K562 (cell line): Measurements from ENCODE around the gene LSR.

ENCODE experiments used
- CREB1 ChIP-seq, 2 experiments: sonication (generic) in 1 of 2; formaldehyde crosslinking in 1 of 2; IDR thresholded peaks; 2 replicates each; pipeline versions ENCODE4 v1.6.1 to v1.8.0; 2012 to 2022; ENCODE audit warnings: inconsistent platforms in 1 of 2, mild to moderate bottlenecking in 1 of 2, missing genetic modification reagents in 1 of 2, moderate library complexity in 1 of 2
- CREM ChIP-seq: IDR thresholded peaks from 2 replicates; pipeline ENCODE4 v1.6.1; 2014; ENCODE audit warnings: antibody characterized with exemption, low read depth
- HNRNPLL ChIP-seq: fragments of 200-400 bp; formaldehyde crosslinking; IDR thresholded peaks from 2 replicates; pipeline ENCODE4 v1.6.1; 2017; ENCODE audit warnings: low read length, low read depth, mild to moderate bottlenecking; ENCODE audit not compliant: poor library complexity, severe bottlenecking
- KLF16 ChIP-seq: IDR thresholded peaks from 2 replicates; pipeline ENCODE4 v1.6.1; 2016; ENCODE audit warnings: antibody characterized with exemption
- NFE2 ChIP-seq: IDR thresholded peaks from 2 replicates; pipeline ENCODE4 v1.6.1; 2014; ENCODE audit warnings: antibody characterized with exemption, low read depth
- PHB ChIP-seq: fragments of 250-450 bp; sonication (Bioruptor Pico); IDR thresholded peaks from 2 replicates; pipeline ENCODE4 v1.5.0; 2021
- POLR2AphosphoS5 ChIP-seq: IDR thresholded peaks from 2 replicates; pipeline ENCODE4 v1.6.1; 2011; ENCODE audit warnings: mild to moderate bottlenecking, low read depth, low read length, moderate library complexity; ENCODE audit not compliant: control insufficient read depth, insufficient read depth
- RNF2 ChIP-seq: sonication (generic); IDR thresholded peaks from 2 replicates; pipeline ENCODE4 v1.6.1; 2016
- ZNF23 ChIP-seq: fragments of 250-450 bp; sonication (Bioruptor Pico); IDR thresholded peaks from 2 replicates; pipeline ENCODE4 v1.4.0; 2020; ENCODE audit warnings: mild to moderate bottlenecking
- TF ChIP-seq, protein P1 (sequence below), 2 experiments: fragments of 250-450 bp in 1 of 2; fragments of 450-650 bp in 1 of 2; sonication (Bioruptor Pico) in 1 of 2; IDR thresholded peaks; 2 replicates each; pipeline versions ENCODE4 v1.6.1 to v1.8.0; 2016 to 2021; ENCODE audit warnings: mild to moderate bottlenecking in 2 of 2, moderate library complexity in 2 of 2, missing compliant biosample characterization in 1 of 2, missing genetic modification characterization in 1 of 2
- TF ChIP-seq, protein P2 (sequence below), 3 experiments: IDR thresholded peaks in 2 of 3; conservative IDR thresholded peaks in 1 of 3; 2 replicates each; pipeline ENCODE4 v1.5.1; 2011 to 2012; ENCODE audit warnings: low read length in 3 of 3, mild to moderate bottlenecking in 3 of 3, control low read depth in 2 of 3, improper control_type of control experiment in 1 of 3, inconsistent platforms in 1 of 3, low read depth in 1 of 3, mixed read lengths in 1 of 3, moderate library complexity in 1 of 3; ENCODE audit not compliant: insufficient read depth in 2 of 3
- TF ChIP-seq, protein P3 (sequence below): fragments of 450-650 bp; conservative IDR thresholded peaks from 2 replicates; pipeline ENCODE4 v1.6.1; 2016; ENCODE audit warnings: missing genetic modification characterization, low read depth, mild to moderate bottlenecking, missing compliant biosample characterization, moderate library complexity
- TF ChIP-seq, protein P4 (sequence below): sonication (generic); formaldehyde crosslinking; IDR thresholded peaks from 2 replicates; pipeline ENCODE4 v1.8.1; 2022; ENCODE audit warnings: missing genetic modification reagents

DNA sequence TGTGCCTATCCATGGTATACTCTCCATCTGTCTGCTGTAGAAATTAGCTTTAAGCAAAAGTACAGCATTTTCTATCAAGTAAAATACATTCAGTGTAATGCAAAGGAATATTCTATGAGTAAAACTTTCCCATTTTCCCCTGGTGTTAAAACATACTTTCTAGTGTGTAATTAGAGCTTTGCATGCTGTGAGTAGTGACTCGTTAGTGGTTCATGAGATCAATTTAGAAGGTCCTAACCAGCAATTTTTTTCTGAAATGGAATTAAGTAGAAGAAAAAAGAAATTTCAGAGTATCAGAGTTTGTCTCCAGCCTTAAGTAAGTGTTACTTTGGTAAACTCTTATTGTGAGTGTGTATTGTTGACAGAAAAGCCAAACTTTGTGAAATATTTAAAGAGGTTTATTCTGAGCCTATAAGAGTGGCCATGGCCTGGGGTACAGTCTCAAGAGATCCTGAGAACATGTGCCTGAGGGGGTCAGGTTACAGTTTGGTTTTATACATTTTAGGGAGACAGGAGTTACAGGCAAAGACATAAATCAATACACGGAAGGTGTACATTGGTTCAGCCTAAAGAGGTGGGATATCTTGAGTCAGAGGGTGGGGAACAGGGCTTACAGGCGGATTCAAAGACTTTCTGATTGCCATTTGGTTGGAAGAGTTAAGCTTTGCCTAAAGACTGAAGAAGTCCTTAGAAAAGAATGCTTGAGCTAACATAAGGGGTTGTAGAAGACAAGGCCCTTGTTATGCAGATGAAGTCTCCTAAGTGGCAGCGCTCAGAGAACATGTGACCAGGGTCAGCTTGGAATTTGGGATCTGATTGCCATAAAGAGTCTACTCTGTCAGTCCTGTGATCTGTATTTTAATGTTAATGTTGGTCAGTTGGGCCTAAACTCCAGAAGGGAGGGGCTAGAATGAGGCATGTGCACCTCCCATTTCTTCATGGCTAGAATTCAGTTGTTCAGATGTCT is 45.8 kb upstream of the LSR start:
- no peak for TF ChIP-seq POLR2AphosphoS5
- TF ChIP-seq CREB1 (IDR thresholded peaks at IDR 0.05): no peak
- no peak for TF ChIP-seq CREB1 (CRISPR knock-in tag; IDR thresholded peaks at IDR 0.05)
- TF ChIP-seq, protein P1, sequence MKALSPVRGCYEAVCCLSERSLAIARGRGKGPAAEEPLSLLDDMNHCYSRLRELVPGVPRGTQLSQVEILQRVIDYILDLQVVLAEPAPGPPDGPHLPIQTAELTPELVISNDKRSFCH (CRISPR knock-in tag; IDR thresholded peaks at IDR 0.05): no peak
- TF ChIP-seq, protein P1 (tag; IDR thresholded peaks at IDR 0.05): no peak
- TF ChIP-seq, protein P2, sequence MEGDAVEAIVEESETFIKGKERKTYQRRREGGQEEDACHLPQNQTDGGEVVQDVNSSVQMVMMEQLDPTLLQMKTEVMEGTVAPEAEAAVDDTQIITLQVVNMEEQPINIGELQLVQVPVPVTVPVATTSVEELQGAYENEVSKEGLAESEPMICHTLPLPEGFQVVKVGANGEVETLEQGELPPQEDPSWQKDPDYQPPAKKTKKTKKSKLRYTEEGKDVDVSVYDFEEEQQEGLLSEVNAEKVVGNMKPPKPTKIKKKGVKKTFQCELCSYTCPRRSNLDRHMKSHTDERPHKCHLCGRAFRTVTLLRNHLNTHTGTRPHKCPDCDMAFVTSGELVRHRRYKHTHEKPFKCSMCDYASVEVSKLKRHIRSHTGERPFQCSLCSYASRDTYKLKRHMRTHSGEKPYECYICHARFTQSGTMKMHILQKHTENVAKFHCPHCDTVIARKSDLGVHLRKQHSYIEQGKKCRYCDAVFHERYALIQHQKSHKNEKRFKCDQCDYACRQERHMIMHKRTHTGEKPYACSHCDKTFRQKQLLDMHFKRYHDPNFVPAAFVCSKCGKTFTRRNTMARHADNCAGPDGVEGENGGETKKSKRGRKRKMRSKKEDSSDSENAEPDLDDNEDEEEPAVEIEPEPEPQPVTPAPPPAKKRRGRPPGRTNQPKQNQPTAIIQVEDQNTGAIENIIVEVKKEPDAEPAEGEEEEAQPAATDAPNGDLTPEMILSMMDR (IDR thresholded peaks at IDR 0.05 in 2 of 3, conservative IDR thresholded peaks at IDR 0.05 in 1 of 3; ENCODE audit: insufficient read depth in 2 of 3, low read depth in 1 of 3, low read length in 3 of 3): no peak
- TF ChIP-seq, protein P3, sequence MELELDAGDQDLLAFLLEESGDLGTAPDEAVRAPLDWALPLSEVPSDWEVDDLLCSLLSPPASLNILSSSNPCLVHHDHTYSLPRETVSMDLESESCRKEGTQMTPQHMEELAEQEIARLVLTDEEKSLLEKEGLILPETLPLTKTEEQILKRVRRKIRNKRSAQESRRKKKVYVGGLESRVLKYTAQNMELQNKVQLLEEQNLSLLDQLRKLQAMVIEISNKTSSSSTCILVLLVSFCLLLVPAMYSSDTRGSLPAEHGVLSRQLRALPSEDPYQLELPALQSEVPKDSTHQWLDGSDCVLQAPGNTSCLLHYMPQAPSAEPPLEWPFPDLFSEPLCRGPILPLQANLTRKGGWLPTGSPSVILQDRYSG (tag): no peak
- no peak for TF ChIP-seq ZNF23 (CRISPR knock-in tag)
- TF ChIP-seq PHB: no peak
- no peak for TF ChIP-seq HNRNPLL
- no peak for TF ChIP-seq NFE2
- TF ChIP-seq KLF16: no peak
- TF ChIP-seq CREM: no peak
- TF ChIP-seq, protein P4, sequence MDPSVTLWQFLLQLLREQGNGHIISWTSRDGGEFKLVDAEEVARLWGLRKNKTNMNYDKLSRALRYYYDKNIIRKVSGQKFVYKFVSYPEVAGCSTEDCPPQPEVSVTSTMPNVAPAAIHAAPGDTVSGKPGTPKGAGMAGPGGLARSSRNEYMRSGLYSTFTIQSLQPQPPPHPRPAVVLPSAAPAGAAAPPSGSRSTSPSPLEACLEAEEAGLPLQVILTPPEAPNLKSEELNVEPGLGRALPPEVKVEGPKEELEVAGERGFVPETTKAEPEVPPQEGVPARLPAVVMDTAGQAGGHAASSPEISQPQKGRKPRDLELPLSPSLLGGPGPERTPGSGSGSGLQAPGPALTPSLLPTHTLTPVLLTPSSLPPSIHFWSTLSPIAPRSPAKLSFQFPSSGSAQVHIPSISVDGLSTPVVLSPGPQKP: no peak
- no peak for TF ChIP-seq RNF2
